Measurements from ENCODE around the gene CCDC6. TPM values are rescaled to one million over a fixed set of nuclear protein-coding genes. Genes with fewer than 3 reads are reported as not detected.

CCDC6 gene
- total and polyA plus RNA-seq, 2 of the 8 experiments (the other 6 are each of a cell fraction or from before 2014, with no cell fraction given), result 42.2 to 74.4 TPM

DNA sequence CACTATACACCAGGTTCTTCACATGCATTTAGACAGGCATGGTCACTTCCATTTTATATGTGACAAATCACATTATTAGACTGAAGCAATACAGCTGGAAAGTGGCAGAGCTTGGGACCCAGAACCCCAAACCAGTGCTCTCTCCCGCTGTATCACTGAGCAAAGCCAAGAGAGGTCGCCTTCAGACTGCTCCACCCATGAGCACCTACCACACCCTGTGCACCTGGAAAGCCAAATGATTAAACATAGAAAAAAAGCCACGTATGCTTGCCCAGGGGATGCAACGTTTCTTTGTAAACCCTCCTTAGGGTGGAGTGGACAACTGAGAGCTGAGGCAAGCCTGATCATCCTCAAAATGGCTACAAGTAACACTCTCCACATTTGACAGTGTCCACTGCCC is 72.5 kb downstream of the CCDC6 start:
- no peak overlapping the region for H3K18ac ChIP-seq (ENCODE audit: extremely low read depth, low read length)
- POLR2A ChIA-PET (ENCODE audit: partially characterized antibody), result no interaction called here
- no peak overlapping the region for H2BK12ac ChIP-seq (ENCODE audit: low read depth, low read length)
- H2BK120ac ChIP-seq (replicated peaks; ENCODE audit: low read depth, low read length), result no peak overlapping the region
- 87% methylated on average over 4 of the region's 4 CpGs; no CpG with 5 or more reads in 1 of the 2 experiments for WGBS, 2 experiments (ENCODE audit: extremely low coverage in 1 of 2, insufficient coverage in 1 of 2, insufficient read length in 1 of 2, insufficient replicate concordance in 2 of 2, low coverage in 1 of 2, low lambda C conversion rate in 2 of 2, missing lambda C conversion rate in 1 of 2)
- H3K23me2 ChIP-seq (ENCODE audit: low read depth, low read length), result no peaks in the 10 kb centered on the region
- H4K8ac ChIP-seq (ENCODE audit: extremely low read depth, insufficient read depth, low read length), result no peak overlapping the region
- no peak overlapping the region for H2BK20ac ChIP-seq (ENCODE audit: low read length)
- no peak overlapping the region for H2AFZ ChIP-seq (ENCODE audit: low read length)
- no peaks in the 10 kb centered on the region for H3K27me3 ChIP-seq (replicated peaks in 1 of 4; ENCODE audit: control insufficient read depth in 3 of 4, extremely low read depth in 1 of 4, insufficient read depth in 3 of 4, low read length in 3 of 4)
- H3K4me2 ChIP-seq (ENCODE audit: insufficient read depth in 1 of 2, low read depth in 2 of 2, low read length in 2 of 2), result no peak overlapping the region
- peaks cover 6% of the 10 kb centered on the region; the same call in 1 of the 2 replicates for H3K79me1 ChIP-seq (ENCODE audit: low read depth, low read length)
- H3K23ac ChIP-seq (ENCODE audit: insufficient read length), result no peak overlapping the region
- DNase-seq (ENCODE audit: low read depth in 1 of 2, low spot score in 2 of 2), result no peak
- no peak overlapping the region for H4K5ac ChIP-seq (ENCODE audit: insufficient read length, low read depth, low read length)
- no peaks in the 10 kb centered on the region for H3K9me3 ChIP-seq (ENCODE audit: insufficient read depth in 2 of 2, low read depth in 1 of 2, low read length in 1 of 2)
- peaks cover 0 to 10% (median 6%) of the 10 kb centered on the region in 4 experiments; a peak in 3 of 7 replicates for H3K4me1 ChIP-seq (replicated peaks in 1 of 4; ENCODE audit: control insufficient read depth in 3 of 4, insufficient read depth in 4 of 4, low read length in 3 of 4)
- H2AK5ac ChIP-seq (ENCODE audit: low read depth, low read length), result no peak overlapping the region
- H3K14ac ChIP-seq (ENCODE audit: insufficient read length), result no peak overlapping the region
- CTCF ChIA-PET (ENCODE audit: partially characterized antibody), result interaction anchor here (0.6 to 6.6 kb wide), 8 partner anchors 13 to 632 kb away, joined by 3 to 68 read pairs (median 8); no protein-coding TSS in a partner anchor
- no peak for FAIRE-seq
- H3K4ac ChIP-seq (replicated peaks; ENCODE audit: insufficient read length, low read depth, low read length), result no peak overlapping the region
- no peak overlapping the region for H2BK5ac ChIP-seq (ENCODE audit: low read depth, low read length)
- peaks cover 0 to 4% of the 10 kb centered on the region in 2 experiments for H4K20me1 ChIP-seq (replicated peaks in 1 of 2; ENCODE audit: control insufficient read depth in 1 of 2, insufficient read depth in 2 of 2, low read length in 2 of 2)
- H3K79me2 ChIP-seq (ENCODE audit: control insufficient read depth in 1 of 2, insufficient read depth in 2 of 2, low read length in 2 of 2), result peaks cover 10 to 51% of the 10 kb centered on the region in 2 experiments
- peaks cover 2 to 14% (median 5%) of the 10 kb centered on the region in 4 experiments; a peak in 5 of 8 replicates for H3K36me3 ChIP-seq (ENCODE audit: control insufficient read depth in 2 of 4, insufficient read depth in 4 of 4, low read length in 3 of 4)
- H3K56ac ChIP-seq (replicated peaks; ENCODE audit: insufficient read length, low read depth, low read length), result no peak overlapping the region
- H3K9ac ChIP-seq (replicated peaks in 1 of 4; ENCODE audit: extremely low read depth in 1 of 4, low read depth in 3 of 4, low read length in 3 of 4), result no peak overlapping the region
- H2BK15ac ChIP-seq (ENCODE audit: low read length), result no peak overlapping the region
- TF ChIP-seq RAD21 (IDR thresholded peaks at IDR 0.05 in 1 of 2, conservative IDR thresholded peaks at IDR 0.05 in 1 of 2; ENCODE audit: low read depth in 2 of 2, low read length in 2 of 2) (peak; percentile 33 to 43; a peak in 3 of 4 replicates), GTF2F1 (IDR thresholded peaks at IDR 0.05; ENCODE audit: borderline replicate concordance, low read depth, low read length) (no peak)
- TF ChIP-seq, protein P1, sequence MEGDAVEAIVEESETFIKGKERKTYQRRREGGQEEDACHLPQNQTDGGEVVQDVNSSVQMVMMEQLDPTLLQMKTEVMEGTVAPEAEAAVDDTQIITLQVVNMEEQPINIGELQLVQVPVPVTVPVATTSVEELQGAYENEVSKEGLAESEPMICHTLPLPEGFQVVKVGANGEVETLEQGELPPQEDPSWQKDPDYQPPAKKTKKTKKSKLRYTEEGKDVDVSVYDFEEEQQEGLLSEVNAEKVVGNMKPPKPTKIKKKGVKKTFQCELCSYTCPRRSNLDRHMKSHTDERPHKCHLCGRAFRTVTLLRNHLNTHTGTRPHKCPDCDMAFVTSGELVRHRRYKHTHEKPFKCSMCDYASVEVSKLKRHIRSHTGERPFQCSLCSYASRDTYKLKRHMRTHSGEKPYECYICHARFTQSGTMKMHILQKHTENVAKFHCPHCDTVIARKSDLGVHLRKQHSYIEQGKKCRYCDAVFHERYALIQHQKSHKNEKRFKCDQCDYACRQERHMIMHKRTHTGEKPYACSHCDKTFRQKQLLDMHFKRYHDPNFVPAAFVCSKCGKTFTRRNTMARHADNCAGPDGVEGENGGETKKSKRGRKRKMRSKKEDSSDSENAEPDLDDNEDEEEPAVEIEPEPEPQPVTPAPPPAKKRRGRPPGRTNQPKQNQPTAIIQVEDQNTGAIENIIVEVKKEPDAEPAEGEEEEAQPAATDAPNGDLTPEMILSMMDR (IDR thresholded peaks at IDR 0.05; ENCODE audit: control extremely low read depth in 1 of 3, insufficient read depth in 1 of 3, low read depth in 1 of 3, low read length in 3 of 3), result peak; percentile 1 to 7 (median 3); a peak in 2 of 4 replicates
- H4K91ac ChIP-seq (replicated peaks; ENCODE audit: insufficient read length, low read length), result no peak overlapping the region
- no peak overlapping the region for H3K4me3 ChIP-seq (ENCODE audit: extremely low read depth in 1 of 4, insufficient read depth in 2 of 4, low read depth in 3 of 4, low read length in 4 of 4)
- H3K27ac ChIP-seq (ENCODE audit: low read depth, low read length), result no peak overlapping the region

All from H1 (cell line).